Left colon (tissue), 2 donors: ENCODE data around the gene WARS2. TPM values are rescaled to one million over a fixed set of nuclear protein-coding genes. Genes with fewer than 3 reads are reported as not detected.
A peak's percentile ranks its signal among the peaks of the same experiment; 100 is the strongest.

Experiments used
- ATAC-seq: fragments of 200-7000 bp; cut with Tn5 transposase; one replicate; pipeline ENCODE4 v1.9.1; 2020; ENCODE audit warnings: mild to moderate bottlenecking, moderate library complexity
- DNase-seq, 2 donors: peaks; one replicate each; pipeline ENCODE4 v3.0.0-alpha.2; 2020
- intact Hi-C, 2 donors: fragments of 100-400 bp; cut with DNase I in 1 of 2; cut with micrococcal nuclease in 1 of 2; formaldehyde crosslinking; loops; one replicate each; pipeline versions ENCODE4 v1.11.2 to v1.14.0; 2022; cut with DNase I, micrococcal nuclease
- total RNA-seq, 2 donors: library from RNA; stranded (reverse); fragmentation: NEBNext Ultra II Directional; extraction: Animal tissue kit (Norgen Biotek cat#: 25700); gene quantifications; one replicate each; pipeline ENCODE4 v1.2.1, GENCODE V29; 2021
- donor health status: DM: no; HTN: no; CAD: no.
- donor health status: DM: yes; HTN: yes; CAD: no.

The WARS2 gene
- total RNA-seq, 2 donors from 2014 or later, result 13.5 to 13.7 TPM

DNA sequence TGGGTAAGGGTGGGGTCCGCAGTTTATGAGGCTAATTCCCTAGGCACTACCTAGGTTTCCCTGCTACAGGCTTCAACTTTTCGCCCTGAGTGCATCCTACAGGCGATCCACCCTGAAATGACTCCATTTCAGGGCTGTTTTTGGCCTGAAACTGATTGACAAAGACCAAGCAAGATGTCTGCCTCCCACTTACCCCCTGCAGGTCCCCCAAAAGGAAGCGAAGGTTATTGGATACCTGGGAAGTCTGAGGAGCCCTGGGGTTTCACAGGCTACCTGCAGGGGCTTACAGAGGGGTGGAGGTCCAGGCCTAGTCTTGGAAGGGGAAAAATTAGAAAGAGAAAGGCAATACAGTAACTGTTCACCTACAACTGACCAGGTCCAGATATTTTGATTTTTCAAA is 149.0 kb downstream of the WARS2 start:
- peak; percentile 44 for ATAC-seq
- DNase-seq, result no peak
- intact Hi-C loops, result no loop called here

DNA sequence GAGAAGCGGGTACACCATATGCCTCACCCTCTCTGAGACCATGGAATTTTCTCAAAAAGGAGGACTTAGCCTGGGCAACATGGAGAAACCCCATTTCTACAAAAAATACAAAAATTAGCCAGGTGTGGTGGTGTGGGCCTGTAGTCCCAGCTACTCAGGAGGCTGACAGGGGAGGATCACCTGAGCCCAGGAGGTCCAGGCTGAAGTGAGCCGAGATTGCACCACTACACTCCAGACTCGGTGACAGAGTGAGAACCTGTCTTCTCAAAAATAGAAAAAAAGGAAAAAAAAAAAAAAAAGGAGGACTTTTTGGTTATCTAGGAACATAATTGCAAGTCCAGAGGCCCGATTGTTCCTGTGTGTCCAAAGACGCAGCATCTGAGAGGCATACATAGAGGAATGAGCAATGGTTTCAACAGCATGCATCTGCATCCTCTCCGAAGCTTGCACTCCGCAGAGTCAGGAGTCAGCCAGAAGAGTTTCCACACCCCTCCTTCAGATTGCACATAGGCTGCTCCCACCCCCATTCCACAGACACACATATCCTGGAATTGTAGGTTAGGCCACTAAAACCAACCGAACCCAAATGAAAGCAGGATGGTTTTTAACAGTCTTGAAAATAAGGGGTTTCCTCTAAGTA is 149.8 kb downstream of the WARS2 start:
- no peak for ATAC-seq
- DNase-seq, result no peak
- intact Hi-C loops, result no loop called here

DNA sequence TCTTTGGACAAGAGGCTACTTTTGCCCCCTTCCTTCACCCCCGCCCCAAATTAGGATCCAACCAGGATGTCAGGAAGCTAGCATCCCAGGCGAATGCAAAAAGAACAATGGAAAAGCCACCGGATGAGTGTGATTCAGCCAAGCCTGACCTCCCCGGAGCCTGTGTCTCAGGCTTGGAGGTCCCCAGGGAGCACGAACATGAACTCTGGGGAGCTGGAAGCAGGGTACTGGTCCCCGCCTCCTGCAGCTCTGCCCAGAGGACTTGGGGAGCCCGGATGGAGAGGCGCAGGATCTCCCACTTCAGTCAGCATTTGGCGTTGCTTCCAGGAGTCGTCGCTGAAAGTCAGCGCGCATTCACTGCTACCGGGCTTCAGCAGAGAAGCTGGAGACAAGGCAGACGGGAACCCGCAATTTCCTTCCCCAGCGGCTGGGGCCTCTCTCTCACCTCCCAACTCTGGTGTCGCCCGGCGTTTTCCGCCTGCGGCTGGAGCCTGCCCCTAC is 150.5 kb downstream of the WARS2 start:
- no peak for ATAC-seq

DNA sequence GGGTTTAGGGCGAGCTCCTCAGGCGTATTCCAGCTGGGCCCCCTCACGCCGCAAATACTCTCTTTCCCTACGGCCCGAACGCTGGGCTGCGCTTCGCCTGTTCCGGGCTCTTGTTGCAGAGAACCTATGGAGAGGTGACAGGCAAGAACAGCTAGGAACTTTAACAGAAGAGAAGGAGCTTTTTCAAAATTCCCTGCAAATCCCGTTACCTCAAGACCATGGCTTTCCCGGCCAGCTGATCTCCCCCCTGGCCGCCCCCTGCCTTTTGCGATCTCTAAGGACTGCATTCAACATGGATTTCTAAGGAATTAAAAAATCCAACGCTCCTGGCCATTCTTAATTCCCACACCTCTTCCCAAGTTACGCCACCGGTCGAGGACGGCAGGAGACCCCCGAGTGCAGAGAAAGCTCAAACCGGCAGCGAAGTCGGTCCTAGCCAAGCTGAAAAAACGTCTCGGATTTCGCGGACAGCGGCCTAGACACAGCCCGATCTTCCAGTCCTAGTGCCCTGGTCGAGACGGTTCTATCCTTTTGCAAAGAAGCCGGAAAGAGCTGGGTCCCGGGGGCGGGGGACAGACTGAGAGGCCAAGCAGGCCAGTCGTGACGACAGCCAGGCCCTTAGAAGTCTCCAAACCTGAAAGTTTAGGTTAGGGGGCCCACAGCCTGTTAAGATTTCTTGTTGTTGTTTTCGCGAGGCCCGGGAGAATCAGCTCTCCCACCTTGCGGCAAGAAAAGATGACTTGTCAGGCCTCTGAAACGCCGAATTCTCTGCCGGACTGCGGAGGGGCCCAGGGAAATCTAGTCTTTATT is 151.2 kb downstream of the WARS2 start:
- no peak for ATAC-seq
- intact Hi-C loops, result no loop called here

More for the DNA sequence above, 150.5 kb downstream of the WARS2 start:
- no peak for DNase-seq
- intact Hi-C loops, result no loop called here

DNA sequence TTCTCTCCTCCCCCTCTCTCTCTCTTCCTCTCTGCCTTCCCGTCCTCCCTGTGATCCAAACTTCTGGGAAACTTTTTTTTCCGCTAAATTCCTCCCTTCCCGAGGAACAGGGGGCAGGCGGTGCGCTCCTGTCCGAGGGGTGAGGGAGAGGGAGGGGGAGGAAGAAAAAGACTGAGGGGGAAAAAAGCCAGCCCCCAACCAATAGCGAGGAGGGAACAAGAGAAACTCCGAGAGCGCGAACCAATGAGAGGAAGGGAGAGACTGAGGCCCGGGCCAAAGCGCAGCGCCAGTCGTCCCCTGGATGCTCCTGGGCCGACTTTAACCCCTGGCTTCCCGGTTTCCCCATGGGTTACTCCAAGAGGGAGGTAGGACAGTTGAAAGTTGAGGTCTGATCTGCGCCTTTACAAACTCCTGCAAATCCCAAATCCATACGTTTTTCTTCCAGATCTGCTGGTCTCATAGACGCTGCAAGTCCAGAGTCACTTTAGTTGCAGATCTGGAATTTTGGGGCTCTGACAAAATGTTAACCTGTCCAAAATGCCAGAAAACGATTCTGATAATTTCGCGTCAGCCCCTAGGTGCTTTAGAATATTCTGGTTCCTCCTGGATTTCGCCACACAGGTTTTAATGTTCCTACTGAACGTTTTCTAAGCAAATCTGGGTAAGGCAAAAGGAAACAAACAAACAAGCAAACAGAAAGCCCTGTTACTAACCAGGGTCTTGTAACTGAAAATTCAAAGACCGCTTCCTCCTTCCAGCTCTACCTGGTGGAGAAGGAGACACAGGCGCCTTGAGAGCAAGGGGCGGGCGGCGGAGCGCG is 152.1 kb downstream of the WARS2 start, which contains the start of gene TBX15:
Gene TBX15, minus strand, starts transcription at position 158 of the 820 bp plus-strand sequence. CDS start 548 bp downstream, outside the sequence.
- DNase-seq (no peak), ATAC-seq (no peak)
- intact Hi-C loops, result no loop called here

More for the DNA sequence above, 151.2 kb downstream of the WARS2 start:
- no peak for DNase-seq

DNA sequence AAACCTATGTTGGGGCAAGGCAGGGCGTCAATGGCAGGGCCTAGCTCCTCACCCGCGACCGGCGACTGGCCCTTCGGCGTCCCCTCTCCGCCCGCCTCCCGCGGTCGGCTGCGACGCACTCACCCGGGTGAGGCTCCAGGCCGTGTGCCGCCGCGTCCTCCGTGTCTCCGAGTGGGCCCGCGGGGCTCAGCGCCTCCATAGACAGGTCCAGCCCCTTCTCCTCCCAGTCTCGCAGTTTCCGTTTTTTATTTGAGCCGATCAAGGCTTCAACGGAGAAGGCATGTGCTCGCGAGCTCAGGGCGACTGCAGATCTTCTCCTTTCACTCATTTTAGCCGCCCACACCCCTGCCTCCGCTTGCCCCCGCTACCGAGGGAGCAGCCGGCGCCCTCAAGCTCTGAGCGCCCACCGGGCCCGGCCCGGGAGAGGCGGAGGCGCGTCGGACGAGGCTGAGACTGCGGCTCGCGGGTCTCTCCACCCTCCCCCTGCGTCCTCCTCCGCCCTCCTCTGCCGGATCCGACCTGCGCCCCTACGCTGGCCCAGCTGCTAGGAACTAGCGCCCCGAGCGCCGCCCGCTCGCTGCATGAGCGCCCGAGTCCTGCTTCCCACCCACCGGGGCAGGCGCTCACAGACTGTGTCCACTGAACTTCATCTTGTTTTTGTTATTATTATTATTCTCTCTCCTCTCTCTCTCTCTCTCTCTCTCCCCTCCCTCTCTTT is 152.8 kb downstream of the WARS2 start:
- intact Hi-C loops, result no loop called here
- ATAC-seq (no peak), DNase-seq (no peak)

DNA sequence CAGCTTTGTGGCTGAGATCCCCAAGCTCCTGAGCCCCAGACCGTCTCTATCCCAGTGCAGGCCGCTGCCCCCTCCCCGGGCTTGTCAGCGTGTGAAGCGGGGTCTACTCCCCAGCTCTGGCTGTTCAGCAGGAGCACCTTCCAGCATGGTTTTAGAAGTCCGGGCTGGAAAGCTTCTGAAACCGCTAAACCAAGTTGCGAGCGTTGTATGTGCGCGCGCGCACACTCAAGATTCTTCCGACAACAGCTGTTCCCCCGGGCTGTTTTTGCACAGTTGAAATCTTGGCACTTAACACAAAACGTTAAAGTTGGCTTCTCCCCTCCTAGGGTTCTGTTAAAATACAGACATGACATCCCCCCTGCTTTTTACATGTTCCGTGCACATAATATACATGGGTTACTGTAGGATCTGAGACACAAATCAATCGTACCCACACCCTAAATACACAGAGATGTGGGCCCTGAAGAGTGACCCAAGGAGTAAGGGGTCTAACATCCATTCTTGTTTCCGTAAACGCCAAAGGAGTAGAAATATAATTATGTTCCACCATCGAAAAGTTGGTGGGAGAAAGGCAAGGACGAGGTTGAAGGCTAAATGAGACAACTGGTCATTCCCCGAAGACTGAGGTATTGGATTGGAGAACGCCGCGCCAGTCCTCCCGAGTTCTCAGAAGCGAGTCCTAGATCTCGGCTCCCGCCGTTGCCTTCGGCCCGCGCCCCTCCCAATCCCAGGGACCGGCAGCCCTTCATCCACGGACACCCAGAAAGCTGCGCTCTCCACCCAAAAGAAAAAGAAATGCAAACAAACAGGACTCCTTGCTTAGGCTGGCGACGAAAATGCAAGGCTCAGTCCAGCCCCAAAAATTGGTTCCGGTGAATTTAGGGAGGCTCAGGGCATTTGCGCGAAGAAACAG is 153.6 kb downstream of the WARS2 start:
- no peak for ATAC-seq

DNA sequence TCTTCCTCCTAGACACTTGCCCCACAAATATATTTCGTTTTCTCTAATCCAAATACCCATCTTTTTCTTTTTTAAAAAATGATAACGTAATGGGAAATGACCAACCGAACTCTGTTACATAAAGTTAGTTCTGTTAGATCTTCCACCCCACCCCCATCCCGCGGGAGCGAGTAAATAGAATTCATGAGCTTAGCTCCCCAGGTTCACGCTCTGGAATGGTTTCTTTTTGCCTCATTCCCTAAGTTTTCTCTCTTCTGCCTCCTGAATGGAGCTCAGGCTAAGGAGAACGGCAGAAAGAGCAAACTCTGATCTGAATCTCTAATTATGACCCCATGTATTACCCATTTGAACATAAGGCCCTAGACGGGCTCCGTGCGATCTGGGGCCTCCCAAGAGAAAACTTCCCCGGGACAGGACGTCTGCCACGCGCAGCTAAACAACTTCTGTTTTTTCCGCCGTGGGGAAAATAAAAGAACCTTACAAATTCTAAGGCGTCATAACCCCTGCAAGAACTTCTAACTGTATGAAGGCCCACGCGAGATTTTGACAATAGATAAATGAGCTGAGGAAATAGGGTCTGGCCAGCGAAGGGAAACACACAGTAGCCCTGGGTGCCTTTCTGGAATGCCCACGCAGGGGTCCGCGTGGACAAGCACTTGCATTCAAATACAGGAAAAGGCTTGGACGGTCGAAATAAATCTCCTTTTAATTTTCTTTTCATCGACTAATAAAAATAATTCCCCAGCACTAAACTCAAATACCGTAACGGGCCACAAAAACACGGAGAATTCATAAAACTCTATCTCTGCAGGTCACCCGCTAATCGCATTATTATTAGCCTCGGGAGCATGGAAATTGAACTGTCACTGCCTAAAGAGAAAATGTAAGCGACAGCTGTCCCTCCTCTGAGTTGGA is 154.6 kb downstream of the WARS2 start:
- intact Hi-C loops, result no loop called here
- ATAC-seq (no peak), DNase-seq (no peak)

More for the DNA sequence above, 153.6 kb downstream of the WARS2 start:
- DNase-seq, result no peak
- intact Hi-C loops, result no loop called here

DNA sequence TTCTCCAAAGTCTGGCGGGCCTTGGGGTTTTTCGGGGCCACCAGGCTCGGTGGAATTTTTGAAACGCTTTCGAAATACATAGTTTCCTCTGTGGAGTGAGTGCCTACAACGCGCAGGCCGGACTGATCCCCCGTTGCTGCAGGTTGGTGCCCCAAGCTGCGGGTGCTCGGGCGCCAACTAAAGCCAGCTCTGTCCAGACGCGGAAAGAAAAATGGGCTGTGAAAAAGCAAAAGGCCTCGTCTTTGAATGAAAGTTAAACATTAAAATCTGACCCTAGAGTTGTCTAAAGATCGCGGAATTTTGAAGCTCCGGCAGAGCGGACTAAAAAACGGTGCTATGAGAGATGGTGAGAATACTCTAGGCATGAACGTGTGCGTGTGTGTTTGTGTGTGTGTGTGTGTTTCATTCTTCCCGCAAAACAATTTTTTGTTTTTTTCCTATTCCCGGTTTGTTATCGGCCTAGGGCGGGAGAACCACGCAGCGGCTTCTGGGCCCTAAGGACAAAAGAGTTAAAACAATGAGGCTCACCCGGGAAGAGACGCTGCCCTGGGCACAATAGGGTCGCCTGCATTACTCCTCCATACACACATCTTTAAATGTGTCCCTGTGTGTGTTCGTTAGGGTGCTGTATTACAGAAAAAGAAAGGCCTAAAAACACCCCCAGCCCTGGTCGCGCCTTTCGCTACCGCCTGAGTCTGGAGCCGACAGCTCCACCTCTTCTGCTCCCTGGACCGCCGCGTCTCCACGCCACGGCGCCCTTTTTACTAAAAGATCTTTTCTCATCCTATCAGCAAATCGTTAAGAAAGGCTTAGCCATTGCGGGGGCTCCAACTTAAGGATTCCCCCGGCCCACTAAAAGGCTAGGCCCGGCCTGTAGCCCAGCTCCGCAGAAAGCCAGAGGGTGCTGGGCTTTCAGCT is 155.5 kb downstream of the WARS2 start:
- intact Hi-C loops, result no loop called here
- no peak for ATAC-seq
- DNase-seq, result no peak

DNA sequence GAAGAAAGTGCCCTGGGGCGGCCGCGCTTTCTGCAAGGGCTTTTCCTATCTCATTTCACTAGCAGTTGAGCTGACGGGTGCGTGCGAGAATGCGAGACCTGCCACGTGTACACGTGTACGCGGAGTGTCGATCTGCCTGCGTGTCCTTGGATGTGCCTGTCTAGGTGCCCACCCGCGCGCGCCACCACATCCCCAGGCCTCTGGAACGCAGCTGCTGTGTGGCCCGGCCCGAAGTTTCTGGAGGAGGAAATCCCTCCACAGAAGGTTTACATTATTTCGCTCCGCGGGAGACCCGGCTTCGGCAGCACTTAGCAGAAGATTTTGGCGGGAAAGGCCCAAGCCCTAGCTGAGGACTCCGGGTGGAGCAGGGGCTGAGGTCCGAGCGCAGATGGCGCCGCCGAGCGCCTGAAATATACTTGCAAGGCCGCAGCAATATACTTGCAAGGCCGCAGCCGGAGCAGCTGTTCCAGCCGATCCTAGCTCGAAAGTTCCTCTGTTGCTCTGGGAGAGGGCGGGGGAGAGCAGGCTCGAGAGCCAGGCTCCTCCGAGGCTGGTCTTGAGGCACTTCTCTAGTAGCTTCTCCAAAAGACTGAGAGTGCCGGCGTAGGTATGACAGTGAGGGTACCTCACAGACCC is 156.2 kb downstream of the WARS2 start:
- ATAC-seq (peak; percentile 52), DNase-seq (peak in 1 of 2 donors; percentile 34)
- intact Hi-C loops, result no loop called here

DNA sequence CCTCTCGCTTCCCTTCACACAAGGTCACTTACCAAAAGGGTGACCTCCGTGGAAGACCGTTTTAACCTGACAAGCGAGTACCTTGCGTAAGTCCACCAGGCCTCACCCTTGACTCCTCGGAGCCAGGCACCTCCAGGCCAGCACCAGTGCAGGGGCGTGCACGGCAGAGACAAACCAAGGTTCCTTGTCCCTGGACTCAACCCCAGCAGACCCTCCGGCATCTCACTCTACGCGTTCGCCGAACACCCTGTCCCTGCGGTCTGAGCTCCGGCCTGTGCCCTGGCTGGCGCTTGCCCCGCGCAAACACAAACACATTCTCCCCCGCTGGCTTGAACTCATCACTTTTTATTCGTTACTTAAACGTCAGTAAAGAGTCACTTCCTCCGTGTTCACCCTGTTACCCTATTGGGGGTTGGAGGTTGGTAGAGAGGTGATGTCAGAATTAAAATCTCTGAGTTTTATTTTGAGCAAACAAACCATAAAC is 156.9 kb downstream of the WARS2 start:
- intact Hi-C loops, result no loop called here
- ATAC-seq (no peak), DNase-seq (no peak)

DNA sequence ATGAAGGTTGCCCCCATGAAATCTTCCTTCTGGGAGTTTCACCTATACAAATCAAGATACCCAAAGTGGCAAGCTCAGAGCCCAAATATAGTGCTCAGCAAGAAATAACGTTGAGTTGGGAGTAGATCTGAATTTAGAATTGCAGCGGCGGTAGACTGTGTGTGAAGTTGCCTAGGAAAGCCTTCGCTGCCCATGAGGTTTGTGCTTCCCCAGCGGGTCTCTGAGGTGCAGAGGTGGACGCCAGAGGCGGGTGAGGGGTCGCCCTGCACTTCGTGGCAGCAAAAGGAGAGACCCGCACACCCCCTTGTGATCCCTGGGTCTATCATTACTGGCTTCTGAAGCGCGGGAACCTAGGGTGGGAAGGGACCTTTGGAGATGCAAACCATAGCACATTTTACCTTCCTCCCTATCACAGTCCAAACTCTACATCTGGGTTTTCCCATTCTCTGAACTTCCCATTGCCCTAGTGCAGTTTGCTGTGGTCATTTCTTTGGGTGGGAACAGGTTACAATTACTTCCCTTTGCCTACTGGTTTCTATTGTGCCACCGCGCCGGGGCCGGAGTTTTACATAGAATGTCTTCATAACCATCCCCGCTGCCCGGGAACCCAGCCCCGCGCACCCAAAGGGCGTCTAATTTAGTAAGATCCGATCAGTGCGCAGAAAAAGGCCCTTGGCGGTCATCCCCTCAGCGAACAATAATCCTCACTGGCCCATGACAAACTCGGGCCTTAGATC is 157.5 kb downstream of the WARS2 start:
- no peak for ATAC-seq
- intact Hi-C loops, result no loop called here

DNA sequence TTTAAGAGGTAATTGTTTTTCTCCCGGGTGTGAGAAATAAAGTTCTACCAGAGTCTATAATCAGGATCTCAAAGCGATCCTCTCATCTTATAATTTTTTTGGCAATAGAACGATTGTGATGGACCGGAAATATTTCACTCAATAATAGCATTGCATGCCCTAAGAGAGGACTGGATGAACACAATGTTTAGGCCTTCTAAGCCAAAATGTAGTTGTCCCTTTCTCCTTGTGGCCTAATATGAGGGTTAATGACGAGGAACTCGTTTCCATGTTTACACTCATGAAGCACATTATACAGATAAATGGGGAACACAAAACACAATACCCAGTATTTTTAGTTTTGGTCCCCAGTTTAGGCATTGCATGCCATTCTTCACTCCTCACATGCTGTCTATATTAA is 158.2 kb downstream of the WARS2 start:
- no peak for ATAC-seq
- intact Hi-C loops, result no loop called here
- DNase-seq, result no peak

More for the DNA sequence above, 157.5 kb downstream of the WARS2 start:
- no peak for DNase-seq

DNA sequence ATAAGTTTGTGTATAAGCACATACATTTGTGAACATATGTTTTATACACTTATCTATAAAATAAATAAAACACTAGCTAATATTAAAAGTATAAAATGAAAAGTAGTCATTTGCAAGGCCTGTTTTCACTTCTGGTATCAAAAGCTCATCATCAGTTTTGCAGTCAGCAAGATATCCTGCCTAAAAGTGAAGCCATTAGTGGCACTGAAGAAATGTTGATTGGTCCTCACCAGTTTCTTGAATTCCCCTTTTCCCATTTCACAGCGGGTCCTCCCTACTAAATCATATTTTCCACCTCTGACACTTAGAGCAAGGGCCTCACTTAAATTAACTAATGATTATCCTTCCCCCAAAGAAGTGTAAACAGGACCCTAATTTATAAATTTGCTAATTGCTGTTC is 159.0 kb downstream of the WARS2 start:
- no peak for DNase-seq
- intact Hi-C loops, result no loop called here
- ATAC-seq, result no peak
